GM12878 (cell line): Measurements from ENCODE around the gene GM2A. TPM values are rescaled to one million over a fixed set of nuclear protein-coding genes. Genes with fewer than 3 reads are reported as not detected.

Source experiments
- BMI1 ChIP-seq: fragments of 450-650 bp; IDR thresholded peaks from 2 replicates; pipeline ENCODE4 v1.6.1; 2016; ENCODE audit warnings: mild to moderate bottlenecking, moderate library complexity, borderline replicate concordance
- CBFB ChIP-seq: IDR thresholded peaks from 2 replicates; pipeline ENCODE4 v1.6.1; 2016; ENCODE audit warnings: antibody characterized with exemption, low read depth
- CEBPB ChIP-seq, 2 experiments: fragments of 150-350 bp in 1 of 2; IDR thresholded peaks; 2 replicates each; pipeline ENCODE4 v1.6.1; 2012 to 2014; ENCODE audit warnings: low read depth in 2 of 2, low read length in 2 of 2, borderline replicate concordance in 1 of 2, inconsistent platforms in 1 of 2
- CHD2 ChIP-seq: IDR thresholded peaks from 2 replicates; pipeline ENCODE4 v1.6.1; 2011; ENCODE audit warnings: low read depth, low read length, improper control_type of control experiment, borderline replicate concordance
- CREB1 ChIP-seq: IDR thresholded peaks from 2 replicates; pipeline ENCODE4 v1.6.1; 2012; ENCODE audit warnings: low read depth, mild to moderate bottlenecking, inconsistent platforms
- EGR1 ChIP-seq, 2 experiments: IDR thresholded peaks; 1 replicate in 1 of 2; 2 replicates in 1 of 2; pipeline ENCODE4 v1.6.1; 2011 to 2012; ENCODE audit warnings: low read depth in 2 of 2, low read length in 2 of 2, borderline replicate concordance in 1 of 2, mild to moderate bottlenecking in 1 of 2, moderate library complexity in 1 of 2
- EP300 ChIP-seq, 2 experiments: fragments of 150-350 bp in 1 of 2; IDR thresholded peaks; 2 replicates each; pipeline ENCODE4 v1.6.1; 2011 to 2012; ENCODE audit warnings: low read depth in 2 of 2, low read length in 2 of 2, borderline replicate concordance in 1 of 2, improper control_type of control experiment in 1 of 2, inconsistent platforms in 1 of 2; ENCODE audit not compliant: control insufficient read depth in 1 of 2
- FOXK2 ChIP-seq: fragments of 450-650 bp; IDR thresholded peaks from 2 replicates; pipeline ENCODE4 v1.6.1; 2017; ENCODE audit warnings: mild to moderate bottlenecking, moderate library complexity
- GABPA ChIP-seq: IDR thresholded peaks from 2 replicates; pipeline ENCODE4 v1.6.1; 2014; ENCODE audit warnings: antibody characterized with exemption, low read depth, mild to moderate bottlenecking, inconsistent platforms
- GATAD2B ChIP-seq: fragments of 450-650 bp; conservative IDR thresholded peaks from 2 replicates; pipeline ENCODE4 v1.6.1; 2017; ENCODE audit warnings: low read depth, mild to moderate bottlenecking, moderate library complexity
- IRF4 ChIP-seq: IDR thresholded peaks from 2 replicates; pipeline ENCODE4 v1.6.1; 2011; ENCODE audit warnings: low read depth, low read length
- NBN ChIP-seq: fragments of 450-650 bp; IDR thresholded peaks from 2 replicates; pipeline ENCODE4 v1.6.1; 2016
- POLR2AphosphoS2 ChIP-seq: IDR thresholded peaks from 2 replicates; pipeline ENCODE4 v1.6.1; 2011; ENCODE audit warnings: low read depth, mild to moderate bottlenecking, low read length, improper control_type of control experiment, moderate library complexity
- SIN3A ChIP-seq: IDR thresholded peaks from 2 replicates; pipeline ENCODE4 v1.6.1; 2012; ENCODE audit warnings: low read depth, low read length, improper control_type of control experiment
- SP1 ChIP-seq: IDR thresholded peaks from one replicate; pipeline ENCODE4 v1.6.1; 2011; ENCODE audit warnings: low read depth, low read length
- SRF ChIP-seq, 2 experiments: IDR thresholded peaks; 2 replicates each; pipeline ENCODE4 v1.6.1; 2011; ENCODE audit warnings: low read depth in 2 of 2, low read length in 2 of 2, mild to moderate bottlenecking in 1 of 2, moderate library complexity in 1 of 2
- ZNF384 ChIP-seq: IDR thresholded peaks from 2 replicates; pipeline ENCODE4 v1.6.1; 2012; ENCODE audit warnings: low read depth, mild to moderate bottlenecking, low read length, improper control_type of control experiment, borderline replicate concordance
- ZNF622 ChIP-seq: fragments of 450-650 bp; IDR thresholded peaks from 2 replicates; pipeline ENCODE4 v1.6.1; 2017; ENCODE audit warnings: mild to moderate bottlenecking, inconsistent platforms
- polyA plus RNA-seq, 11 experiments: library from polyadenylated mRNA; depleted of rRNA in 4 of 11; unstranded in 6 of 11; stranded (reverse) in 5 of 11; fragments of >200 nt; fragmentation: Nextera tagmentation in 4 of 11; fragmentation: Illumina TruSeq in 1 of 11; extraction: Ambion mirVana in 4 of 11; extraction: Trizol in 1 of 11; gene quantifications; 1 replicate in 1 of 11; 2 replicates in 10 of 11; pipeline versions ENCODE4 v1.2.1 to v1.2.3, GENCODE V29; 2011 to 2016; ENCODE audit warnings: inconsistent platforms in 2 of 11, missing spikeins in 2 of 11, low read depth in 1 of 11
- total RNA-seq, 4 experiments: library from RNA; depleted of rRNA in 3 of 4; stranded (reverse); fragments of >200 nt in 3 of 4; fragmentation: Illumina TruSeq in 1 of 4; extraction: Trizol in 1 of 4; gene quantifications; 2 replicates each; pipeline versions ENCODE4 v1.2.1 to v1.2.3, GENCODE V29; 2013 to 2021
- TF ChIP-seq, protein P1 (sequence below): fragments of 450-650 bp; formaldehyde crosslinking; IDR thresholded peaks from 2 replicates; pipeline ENCODE4 v1.5.0; 2022; ENCODE audit warnings: mild to moderate bottlenecking, missing genetic modification characterization
- TF ChIP-seq, protein P2 (sequence below): fragments of 450-650 bp; IDR thresholded peaks from 2 replicates; pipeline ENCODE4 v1.6.1; 2017; ENCODE audit warnings: mild to moderate bottlenecking, moderate library complexity
- TF ChIP-seq, protein P3 (sequence below): fragments of 450-650 bp; IDR thresholded peaks from 2 replicates; pipeline ENCODE4 v1.6.1; 2017; ENCODE audit warnings: mild to moderate bottlenecking

GM2A gene
- total and polyA plus RNA-seq, 10 of the 15 experiments (the other 5 are each of a cell fraction or from before 2014, with no cell fraction given) = 33.6 to 106 (median 68.2) TPM

DNA sequence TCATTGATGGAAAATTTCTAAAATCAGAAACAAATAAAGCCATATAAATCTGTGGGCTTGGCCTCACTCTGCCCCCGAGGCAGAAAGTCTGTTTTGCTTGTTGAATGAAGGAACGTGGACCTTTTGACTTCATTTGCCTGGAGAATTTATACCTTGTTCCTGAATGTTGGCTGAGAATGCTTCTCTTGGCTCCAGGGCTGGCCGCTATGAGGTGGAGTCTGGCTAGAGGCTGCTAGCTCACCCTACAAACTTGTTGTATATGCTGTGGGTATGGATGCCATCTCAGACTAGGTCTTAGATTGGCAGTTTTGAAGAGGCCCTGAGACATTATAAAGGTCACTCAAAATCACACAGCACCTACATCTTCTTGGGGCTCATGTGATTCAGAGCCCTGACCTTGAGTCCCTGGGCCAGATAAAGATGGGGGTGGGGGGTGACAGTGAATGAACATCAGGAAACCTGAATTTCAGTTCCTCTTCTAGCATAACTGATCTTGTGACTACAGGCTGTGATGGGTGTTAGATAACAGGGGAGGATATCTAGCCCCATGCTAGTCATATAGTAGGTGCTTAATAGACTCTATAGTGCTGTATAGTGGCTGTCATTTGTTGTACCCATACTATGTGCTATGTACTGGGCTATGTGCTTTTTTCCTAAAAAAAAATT, 2.8 kb downstream of the GM2A start (continued):
- TF ChIP-seq, protein P1, sequence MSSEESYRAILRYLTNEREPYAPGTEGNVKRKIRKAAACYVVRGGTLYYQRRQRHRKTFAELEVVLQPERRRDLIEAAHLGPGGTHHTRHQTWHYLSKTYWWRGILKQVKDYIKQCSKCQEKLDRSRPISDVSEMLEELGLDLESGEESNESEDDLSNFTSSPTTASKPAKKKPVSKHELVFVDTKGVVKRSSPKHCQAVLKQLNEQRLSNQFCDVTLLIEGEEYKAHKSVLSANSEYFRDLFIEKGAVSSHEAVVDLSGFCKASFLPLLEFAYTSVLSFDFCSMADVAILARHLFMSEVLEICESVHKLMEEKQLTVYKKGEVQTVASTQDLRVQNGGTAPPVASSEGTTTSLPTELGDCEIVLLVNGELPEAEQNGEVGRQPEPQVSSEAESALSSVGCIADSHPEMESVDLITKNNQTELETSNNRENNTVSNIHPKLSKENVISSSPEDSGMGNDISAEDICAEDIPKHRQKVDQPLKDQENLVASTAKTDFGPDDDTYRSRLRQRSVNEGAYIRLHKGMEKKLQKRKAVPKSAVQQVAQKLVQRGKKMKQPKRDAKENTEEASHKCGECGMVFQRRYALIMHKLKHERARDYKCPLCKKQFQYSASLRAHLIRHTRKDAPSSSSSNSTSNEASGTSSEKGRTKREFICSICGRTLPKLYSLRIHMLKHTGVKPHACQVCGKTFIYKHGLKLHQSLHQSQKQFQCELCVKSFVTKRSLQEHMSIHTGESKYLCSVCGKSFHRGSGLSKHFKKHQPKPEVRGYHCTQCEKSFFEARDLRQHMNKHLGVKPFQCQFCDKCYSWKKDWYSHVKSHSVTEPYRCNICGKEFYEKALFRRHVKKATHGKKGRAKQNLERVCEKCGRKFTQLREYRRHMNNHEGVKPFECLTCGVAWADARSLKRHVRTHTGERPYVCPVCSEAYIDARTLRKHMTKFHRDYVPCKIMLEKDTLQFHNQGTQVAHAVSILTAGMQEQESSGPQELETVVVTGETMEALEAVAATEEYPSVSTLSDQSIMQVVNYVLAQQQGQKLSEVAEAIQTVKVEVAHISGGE (CRISPR knock-in tag) = no peak
- TF ChIP-seq POLR2AphosphoS2 = no peak
- no peak for TF ChIP-seq FOXK2
- no peak for TF ChIP-seq EGR1 (IDR thresholded peaks at IDR 0.05; ENCODE audit: borderline replicate concordance in 1 of 2, low read depth in 2 of 2, low read length in 2 of 2)
- TF ChIP-seq CHD2 = peak; percentile 79; the same call in 1 of the 2 replicates
- no peak for TF ChIP-seq CBFB
- TF ChIP-seq ZNF622 = no peak
- no peak for TF ChIP-seq CEBPB (IDR thresholded peaks at IDR 0.05; ENCODE audit: borderline replicate concordance in 1 of 2, low read depth in 2 of 2, low read length in 2 of 2)
- TF ChIP-seq GABPA = no peak
- TF ChIP-seq NBN = no peak; the same call in none of the 2 replicates
- peak; percentile 70; the same call in 1 of the 2 replicates for TF ChIP-seq SIN3A
- no peak for TF ChIP-seq BMI1
- TF ChIP-seq, protein P2, sequence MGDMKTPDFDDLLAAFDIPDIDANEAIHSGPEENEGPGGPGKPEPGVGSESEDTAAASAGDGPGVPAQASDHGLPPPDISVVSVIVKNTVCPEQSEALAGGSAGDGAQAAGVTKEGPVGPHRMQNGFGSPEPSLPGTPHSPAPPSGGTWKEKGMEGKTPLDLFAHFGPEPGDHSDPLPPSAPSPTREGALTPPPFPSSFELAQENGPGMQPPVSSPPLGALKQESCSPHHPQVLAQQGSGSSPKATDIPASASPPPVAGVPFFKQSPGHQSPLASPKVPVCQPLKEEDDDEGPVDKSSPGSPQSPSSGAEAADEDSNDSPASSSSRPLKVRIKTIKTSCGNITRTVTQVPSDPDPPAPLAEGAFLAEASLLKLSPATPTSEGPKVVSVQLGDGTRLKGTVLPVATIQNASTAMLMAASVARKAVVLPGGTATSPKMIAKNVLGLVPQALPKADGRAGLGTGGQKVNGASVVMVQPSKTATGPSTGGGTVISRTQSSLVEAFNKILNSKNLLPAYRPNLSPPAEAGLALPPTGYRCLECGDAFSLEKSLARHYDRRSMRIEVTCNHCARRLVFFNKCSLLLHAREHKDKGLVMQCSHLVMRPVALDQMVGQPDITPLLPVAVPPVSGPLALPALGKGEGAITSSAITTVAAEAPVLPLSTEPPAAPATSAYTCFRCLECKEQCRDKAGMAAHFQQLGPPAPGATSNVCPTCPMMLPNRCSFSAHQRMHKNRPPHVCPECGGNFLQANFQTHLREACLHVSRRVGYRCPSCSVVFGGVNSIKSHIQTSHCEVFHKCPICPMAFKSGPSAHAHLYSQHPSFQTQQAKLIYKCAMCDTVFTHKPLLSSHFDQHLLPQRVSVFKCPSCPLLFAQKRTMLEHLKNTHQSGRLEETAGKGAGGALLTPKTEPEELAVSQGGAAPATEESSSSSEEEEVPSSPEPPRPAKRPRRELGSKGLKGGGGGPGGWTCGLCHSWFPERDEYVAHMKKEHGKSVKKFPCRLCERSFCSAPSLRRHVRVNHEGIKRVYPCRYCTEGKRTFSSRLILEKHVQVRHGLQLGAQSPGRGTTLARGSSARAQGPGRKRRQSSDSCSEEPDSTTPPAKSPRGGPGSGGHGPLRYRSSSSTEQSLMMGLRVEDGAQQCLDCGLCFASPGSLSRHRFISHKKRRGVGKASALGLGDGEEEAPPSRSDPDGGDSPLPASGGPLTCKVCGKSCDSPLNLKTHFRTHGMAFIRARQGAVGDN = peak; percentile 81
- TF ChIP-seq SP1 = peak; percentile 53
- TF ChIP-seq ZNF384 = no peak
- peak; percentile 45; the same call in 1 of the 2 replicates for TF ChIP-seq GATAD2B
- no peak for TF ChIP-seq SRF (IDR thresholded peaks at IDR 0.05; ENCODE audit: low read depth in 2 of 2, low read length in 2 of 2)
- TF ChIP-seq, protein P3, sequence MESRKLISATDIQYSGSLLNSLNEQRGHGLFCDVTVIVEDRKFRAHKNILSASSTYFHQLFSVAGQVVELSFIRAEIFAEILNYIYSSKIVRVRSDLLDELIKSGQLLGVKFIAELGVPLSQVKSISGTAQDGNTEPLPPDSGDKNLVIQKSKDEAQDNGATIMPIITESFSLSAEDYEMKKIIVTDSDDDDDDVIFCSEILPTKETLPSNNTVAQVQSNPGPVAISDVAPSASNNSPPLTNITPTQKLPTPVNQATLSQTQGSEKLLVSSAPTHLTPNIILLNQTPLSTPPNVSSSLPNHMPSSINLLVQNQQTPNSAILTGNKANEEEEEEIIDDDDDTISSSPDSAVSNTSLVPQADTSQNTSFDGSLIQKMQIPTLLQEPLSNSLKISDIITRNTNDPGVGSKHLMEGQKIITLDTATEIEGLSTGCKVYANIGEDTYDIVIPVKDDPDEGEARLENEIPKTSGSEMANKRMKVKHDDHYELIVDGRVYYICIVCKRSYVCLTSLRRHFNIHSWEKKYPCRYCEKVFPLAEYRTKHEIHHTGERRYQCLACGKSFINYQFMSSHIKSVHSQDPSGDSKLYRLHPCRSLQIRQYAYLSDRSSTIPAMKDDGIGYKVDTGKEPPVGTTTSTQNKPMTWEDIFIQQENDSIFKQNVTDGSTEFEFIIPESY = no peak
- peak; percentile 54 to 76; a peak in 2 of 4 replicates for TF ChIP-seq EP300 (IDR thresholded peaks at IDR 0.05; ENCODE audit: borderline replicate concordance in 1 of 2, control insufficient read depth in 1 of 2, low read depth in 2 of 2, low read length in 2 of 2)
- peak; percentile 86 for TF ChIP-seq IRF4
- TF ChIP-seq CREB1 = peak; percentile 50; the same call in 1 of the 2 replicates
